SHP77 (cell line): Measurements from ENCODE around the gene KCNJ6.

Experiments used
- DNase-seq, 2 experiments: peaks; one replicate each; lab custom pipeline; 2025; lab: John Stamatoyannopoulos, UW

Gene KCNJ6

GRCh38 chr21:37821092-37821491, 95.2 kb downstream of the KCNJ6 start:
- DNase-seq, result no peak

GRCh38 chr21:37819372-37819771, 96.9 kb downstream of the KCNJ6 start:
- no peak for DNase-seq

GRCh38 chr21:37817242-37817641, 99.0 kb downstream of the KCNJ6 start:
- no peak for DNase-seq

GRCh38 chr21:37815893-37816292, 100.4 kb downstream of the KCNJ6 start:
- no peak for DNase-seq

GRCh38 chr21:37811711-37812110, 104.5 kb downstream of the KCNJ6 start:
- DNase-seq, result no peak

GRCh38 chr21:37808261-37808660, 108.0 kb downstream of the KCNJ6 start:
- DNase-seq, result no peak

GRCh38 chr21:37805266-37805665, 111.0 kb downstream of the KCNJ6 start:
- DNase-seq, result no peak

GRCh38 chr21:37804001-37804400, 112.3 kb downstream of the KCNJ6 start:
- DNase-seq, result no peak

GRCh38 chr21:37803101-37803651, 113.1 kb downstream of the KCNJ6 start:
- DNase-seq, result no peak

GRCh38 chr21:37800456-37801061, 115.7 kb downstream of the KCNJ6 start:
- DNase-seq, result no peak

- no peak for DNase-seq
These were observed 116.2 kb downstream of the KCNJ6 start for GRCh38 chr21:37800057-37800455.

GRCh38 chr21:37799211-37800056, 116.8 kb downstream of the KCNJ6 start:
- DNase-seq, result no peak

- no peak for DNase-seq
These were observed 118.9 kb downstream of the KCNJ6 start for GRCh38 chr21:37797403-37797802.

GRCh38 chr21:37796011-37796410, 120.2 kb downstream of the KCNJ6 start:
- DNase-seq, result no peak

GRCh38 chr21:37793660-37794059, 122.6 kb downstream of the KCNJ6 start:
- DNase-seq, result no peak

- DNase-seq, result no peak
These were observed 124.2 kb downstream of the KCNJ6 start for GRCh38 chr21:37792046-37792445.

GRCh38 chr21:37790905-37791304, 125.4 kb downstream of the KCNJ6 start:
- no peak for DNase-seq

- DNase-seq, result no peak
These were observed 127.8 kb downstream of the KCNJ6 start for GRCh38 chr21:37788503-37788902.

- DNase-seq, result no peak
These were observed 128.8 kb downstream of the KCNJ6 start for GRCh38 chr21:37787456-37787855.

- DNase-seq, result no peak
These were observed 131.5 kb downstream of the KCNJ6 start for GRCh38 chr21:37784591-37785318.

GRCh38 chr21:37783016-37783415, 133.2 kb downstream of the KCNJ6 start:
- no peak for DNase-seq
